Coronary artery (tissue), 2 donors: Measurements from ENCODE around the gene CHPF.

Source experiments
- DNase-seq: peaks from one replicate; pipeline ENCODE4 v3.0.0-alpha.2; 2017; ENCODE audit warnings: low spot score
- H3K27ac ChIP-seq, 2 donors: fragments of 200-600 bp; sonication (generic); one replicate each; pipeline ENCODE4 v1.5.1; 2016 to 2019
- H3K4me3 ChIP-seq: fragments of 200-600 bp; sonication (generic); 2 replicates; pipeline ENCODE4 v1.5.1; 2016; ENCODE audit warnings: mild to moderate bottlenecking, moderate library complexity
- TF ChIP-seq, protein P1 (sequence below): fragments of 200-600 bp; sonication (generic); IDR thresholded peaks from one replicate; pipeline ENCODE4 v1.5.1; 2019; ENCODE audit warnings: antibody characterized with exemption

CHPF gene

GRCh38 chr2:219571311-219572236 lies 28.0 kb upstream of the CHPF start, which contains the start of gene OBSL1:
TSS of gene OBSL1 (minus strand) at chr2:219571539. CDS start at chr2:219571232, 307 bp downstream.
- H3K4me3 ChIP-seq = peak within 1 kb of the TSS; percentile 91
- peak; percentile 87 for DNase-seq
- TF ChIP-seq, protein P1, sequence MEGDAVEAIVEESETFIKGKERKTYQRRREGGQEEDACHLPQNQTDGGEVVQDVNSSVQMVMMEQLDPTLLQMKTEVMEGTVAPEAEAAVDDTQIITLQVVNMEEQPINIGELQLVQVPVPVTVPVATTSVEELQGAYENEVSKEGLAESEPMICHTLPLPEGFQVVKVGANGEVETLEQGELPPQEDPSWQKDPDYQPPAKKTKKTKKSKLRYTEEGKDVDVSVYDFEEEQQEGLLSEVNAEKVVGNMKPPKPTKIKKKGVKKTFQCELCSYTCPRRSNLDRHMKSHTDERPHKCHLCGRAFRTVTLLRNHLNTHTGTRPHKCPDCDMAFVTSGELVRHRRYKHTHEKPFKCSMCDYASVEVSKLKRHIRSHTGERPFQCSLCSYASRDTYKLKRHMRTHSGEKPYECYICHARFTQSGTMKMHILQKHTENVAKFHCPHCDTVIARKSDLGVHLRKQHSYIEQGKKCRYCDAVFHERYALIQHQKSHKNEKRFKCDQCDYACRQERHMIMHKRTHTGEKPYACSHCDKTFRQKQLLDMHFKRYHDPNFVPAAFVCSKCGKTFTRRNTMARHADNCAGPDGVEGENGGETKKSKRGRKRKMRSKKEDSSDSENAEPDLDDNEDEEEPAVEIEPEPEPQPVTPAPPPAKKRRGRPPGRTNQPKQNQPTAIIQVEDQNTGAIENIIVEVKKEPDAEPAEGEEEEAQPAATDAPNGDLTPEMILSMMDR = no peak
- peak within 1 kb of the TSS; percentile 88 to 93 for H3K27ac ChIP-seq

GRCh38 chr2:219570924-219571310 lies 27.3 kb upstream of the CHPF start:
- TF ChIP-seq, protein P1 = no peak
- Histone ChIP-seq H3K27ac (peak overlapping the region; percentile 88 to 93), H3K4me3 (peak overlapping the region; percentile 91)
- no peak for DNase-seq

DNA sequence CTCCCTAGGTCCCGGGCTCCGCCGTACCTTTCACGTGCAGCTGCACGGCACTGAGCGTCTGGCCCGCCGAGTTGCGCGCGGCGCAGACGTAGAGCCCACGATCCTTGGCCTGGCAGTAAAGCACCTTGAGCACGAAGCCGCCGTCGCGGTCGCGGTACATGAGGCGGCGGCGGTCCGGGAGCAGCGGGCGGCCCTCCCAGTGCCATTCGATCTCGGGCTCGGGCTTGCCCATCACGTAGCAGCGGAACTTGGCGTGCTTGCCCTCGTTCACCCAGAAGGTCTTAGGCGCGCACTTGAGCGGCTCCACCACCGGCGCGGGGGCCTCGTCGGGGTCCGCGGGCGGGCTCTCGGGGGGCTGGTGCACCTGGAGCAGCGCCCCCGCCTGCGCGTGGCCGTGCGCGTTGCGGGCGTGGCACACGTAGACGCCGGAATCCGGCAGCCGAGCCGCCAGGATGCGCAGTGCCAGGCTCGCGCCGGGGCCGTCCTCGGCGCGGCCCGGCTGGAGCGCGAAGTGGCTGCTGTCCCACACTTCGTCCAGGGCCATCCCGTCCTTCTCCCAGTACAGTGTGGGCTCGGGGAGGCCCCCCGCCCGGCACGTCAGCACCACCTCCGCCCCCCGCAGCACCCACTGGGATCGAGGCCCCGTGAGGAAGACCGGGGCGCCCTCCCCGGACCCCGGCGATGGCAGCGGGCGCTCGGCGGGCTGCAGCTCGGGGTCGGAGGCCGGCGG lies 26.8 kb upstream of the CHPF start:
- no peak for DNase-seq
- TF ChIP-seq, protein P1 = no peak

GRCh38 chr2:219569635-219570034 lies 26.0 kb upstream of the CHPF start:
- DNase-seq = no peak
- TF ChIP-seq, protein P1 = no peak
- Histone ChIP-seq H3K4me3 (peak overlapping the region; percentile 91), H3K27ac (no peak overlapping the region)

More for the DNA sequence above, 26.8 kb upstream of the CHPF start:
- Histone ChIP-seq H3K4me3 (peak overlapping the region; percentile 91), H3K27ac (peak overlapping the region; percentile 88 to 93)

- Histone ChIP-seq H3K27ac (no peak overlapping the region), H3K4me3 (no peak overlapping the region)
- TF ChIP-seq, protein P1 = no peak
- no peak for DNase-seq
Observed at GRCh38 chr2:219569041-219569440, 25.4 kb upstream of the CHPF start.

GRCh38 chr2:219567791-219568361 lies 24.3 kb upstream of the CHPF start:
- Histone ChIP-seq H3K27ac (no peak overlapping the region), H3K4me3 (no peak overlapping the region)
- TF ChIP-seq, protein P1 = no peak
- no peak for DNase-seq
